Stomach (tissue), 9 donors: Measurements from ENCODE around the gene SMNDC1. TPM values are rescaled to one million over a fixed set of nuclear protein-coding genes. Genes with fewer than 3 reads are reported as not detected.

ENCODE experiments used
- DNase-seq, 2 donors: peaks; one replicate each; pipeline versions ENCODE4 v3.0.0 to v3.0.0-alpha.2; 2013 to 2019
- H3K27ac ChIP-seq, 5 donors: fragments of 200-600 bp in 4 of 5; sonication (generic) in 4 of 5; one replicate each; pipeline ENCODE4 v1.5.1; 2013 to 2019; ENCODE audit warnings: mild to moderate bottlenecking in 1 of 5, moderate library complexity in 1 of 5
- H3K27me3 ChIP-seq, 3 donors: fragments of 200-600 bp; sonication (generic); one replicate each; pipeline ENCODE4 v1.5.1; 2017 to 2019; ENCODE audit warnings: mixed run types in 1 of 3
- H3K36me3 ChIP-seq, 4 donors: fragments of 200-600 bp; sonication (generic); 1 replicate in 3 of 4; 2 replicates in 1 of 4; pipeline ENCODE4 v1.5.1; 2016 to 2019
- H3K4me1 ChIP-seq, 4 donors: fragments of 200-600 bp; sonication (generic); one replicate each; pipeline ENCODE4 v1.5.1; 2016 to 2019
- H3K4me3 ChIP-seq, 4 donors: fragments of 200-600 bp; sonication (generic) in 3 of 4; one replicate each; pipeline ENCODE4 v1.5.1; 2016 to 2019; ENCODE audit warnings: mild to moderate bottlenecking in 1 of 4
- H3K9me3 ChIP-seq, 4 donors: fragments of 200-600 bp; sonication (generic); one replicate each; pipeline ENCODE4 v1.5.1; 2016 to 2019
- CTCF ChIP-seq, 7 experiments: fragments of 450-650 bp in 4 of 7; fragments of 200-600 bp in 3 of 7; sonication (generic) in 3 of 7; IDR thresholded peaks; one replicate each; pipeline ENCODE4 v1.5.1; 2016 to 2019; ENCODE audit warnings: antibody characterized with exemption in 7 of 7, control low read depth in 2 of 7, mild to moderate bottlenecking in 1 of 7
- EP300 ChIP-seq: sonication (generic); formaldehyde crosslinking; IDR thresholded peaks from one replicate; pipeline ENCODE4 v1.6.1; 2017; ENCODE audit warnings: antibody characterized with exemption
- POLR2A ChIP-seq, 4 donors: fragments of 450-650 bp; IDR thresholded peaks; one replicate each; pipeline ENCODE4 v1.6.1; 2016; ENCODE audit warnings: antibody characterized with exemption in 4 of 4, control low read depth in 2 of 4, mild to moderate bottlenecking in 1 of 4, moderate library complexity in 1 of 4
- POLR2AphosphoS5 ChIP-seq, 3 donors: sonication (generic); formaldehyde crosslinking; IDR thresholded peaks; one replicate each; pipeline ENCODE4 v1.6.1; 2016; ENCODE audit warnings: antibody characterized with exemption in 3 of 3
- WGBS, 5 donors: extraction: QIAGEN DNeasy Blood & Tissue Kit in 3 of 5; methylation state at CpG; one replicate each; pipeline versions ENCODE4 v1.1.5 to v1.1.7; 2013 to 2018; 5-methylcytosine and 5-hydroxymethylcytosine counted together
- intact Hi-C: fragments of 100-400 bp; cut with DNase I; formaldehyde crosslinking; loops from one replicate; pipeline ENCODE4 v1.15.1; 2023; ENCODE audit warnings: low total_unique reads
- polyA plus RNA-seq, 3 donors: library from polyadenylated mRNA; stranded (reverse); fragments of 200-250 nt; gene quantifications; one replicate each; pipeline ENCODE4 v1.2.3, GENCODE V29; 2013
- total RNA-seq, 5 donors: library from RNA; depleted of rRNA; stranded (reverse); fragments of >200 nt; gene quantifications; one replicate each; pipeline versions ENCODE4 v1.1.0 to v1.2.3, GENCODE V29; 2014 to 2016
- donor health status: healthy with polysubstance abuse.
- donor health status: Bipolar disorder and iron deficiency.
- donor health status: healthy.

SMNDC1 gene
- total and polyA plus RNA-seq, 8 donors = 7.7 to 31.6 (median 15.2) TPM

- Histone ChIP-seq H3K4me1 (peaks cover 0 to 7% (median 0%) of the 10 kb centered on the region in 4 donors), H3K9me3 (peaks cover 12 to 35% (median 24%) of the 10 kb centered on the region in 4 donors), H3K36me3 (no peaks in the 10 kb centered on the region), H3K4me3 (no peak overlapping the region), H3K27me3 (no peaks in the 10 kb centered on the region), H3K27ac (no peak overlapping the region)
- intact Hi-C loops = no loop called here
- no peak for DNase-seq
- WGBS, 5 donors = 75 to 87% (median 86%) methylated on average over 4 of the region's 4 CpGs
- TF ChIP-seq POLR2A (IDR thresholded peaks at IDR 0.05) (no peak), POLR2AphosphoS5 (IDR thresholded peaks at IDR 0.05) (no peak), CTCF (IDR thresholded peaks at IDR 0.05) (no peak), EP300 (no peak)
Measured at GRCh38 chr10:110326351-110327032, 21.8 kb upstream of the SMNDC1 start.

GRCh38 chr10:110324805-110325280 is 20.1 kb upstream of the SMNDC1 start:
- peaks cover 0 to 23% (median 16%) of the 10 kb centered on the region in 4 donors for H3K9me3 ChIP-seq
- DNase-seq = no peak
- no peak overlapping the region for H3K27ac ChIP-seq
- no peaks in the 10 kb centered on the region for H3K27me3 ChIP-seq
- TF ChIP-seq CTCF (IDR thresholded peaks at IDR 0.05) = no peak
- no peaks in the 10 kb centered on the region for H3K36me3 ChIP-seq
- peaks cover 0 to 7% (median 0%) of the 10 kb centered on the region in 4 donors for H3K4me1 ChIP-seq
- intact Hi-C loops = no loop called here
- WGBS, 5 donors = 16 to 36% (median 28%) methylated on average over 3 of the region's 3 CpGs
- no peak overlapping the region for H3K4me3 ChIP-seq

- H3K4me3 ChIP-seq = no peak overlapping the region
- DNase-seq = no peak
- TF ChIP-seq EP300 = no peak
- no peak for TF ChIP-seq POLR2A (IDR thresholded peaks at IDR 0.05)
- no peak for TF ChIP-seq POLR2AphosphoS5 (IDR thresholded peaks at IDR 0.05)
- no peak for TF ChIP-seq CTCF (IDR thresholded peaks at IDR 0.05)
- H3K27ac ChIP-seq = no peak overlapping the region
- no peaks in the 10 kb centered on the region for H3K27me3 ChIP-seq
- WGBS, 5 donors = 41 to 60% (median 45%) methylated on average over 5 of the region's 5 CpGs
- peaks cover 0 to 20% (median 14%) of the 10 kb centered on the region in 4 donors for H3K9me3 ChIP-seq
- H3K36me3 ChIP-seq = no peaks in the 10 kb centered on the region
- intact Hi-C loops = no loop called here
- peaks cover 0 to 7% (median 0%) of the 10 kb centered on the region in 4 donors for H3K4me1 ChIP-seq
Measured at GRCh38 chr10:110324201-110324804, 19.6 kb upstream of the SMNDC1 start.

- no peak for TF ChIP-seq POLR2A (IDR thresholded peaks at IDR 0.05)
- TF ChIP-seq EP300 = no peak
- no peak for TF ChIP-seq CTCF (IDR thresholded peaks at IDR 0.05)
- TF ChIP-seq POLR2AphosphoS5 (IDR thresholded peaks at IDR 0.05) = no peak
- WGBS, 5 donors = 58 to 66% (median 63%) methylated on average over 2 of the region's 2 CpGs
- H3K36me3 ChIP-seq = no peaks in the 10 kb centered on the region
- no peak for DNase-seq
- H3K9me3 ChIP-seq = peaks cover 0 to 20% (median 14%) of the 10 kb centered on the region in 4 donors
- H3K27ac ChIP-seq = no peak overlapping the region
- intact Hi-C loops = no loop called here
- H3K4me3 ChIP-seq = no peak overlapping the region
- no peaks in the 10 kb centered on the region for H3K27me3 ChIP-seq
- H3K4me1 ChIP-seq = peaks cover 0 to 7% (median 0%) of the 10 kb centered on the region in 4 donors
Measured at GRCh38 chr10:110323503-110323902, 18.8 kb upstream of the SMNDC1 start.
